GM12878 (cell line): Measurements from ENCODE around the gene ATP6V1G2. TPM values are rescaled to one million over a fixed set of nuclear protein-coding genes. Genes with fewer than 3 reads are reported as not detected.

Source experiments
- ATAC-seq: fragments of 200-7000 bp; cut with Tn5 transposase; 3 replicates; pipeline ENCODE4 v1.9.1; 2020; ENCODE audit warnings: mild to moderate bottlenecking, moderate library complexity
- BruUV-seq: library from RNA; stranded (reverse); fragments of 400-500 nt; replicated peaks from 2 replicates; lab custom pipeline; 2021; lab: Mats Ljungman, UMichigan
- CTCF ChIA-PET: fragments of 300-600 bp; sonication (Branson Sonifier 250); formaldehyde crosslinking; extraction: SDS; loops from one replicate; lab custom pipeline; 2021; ENCODE audit warnings: inconsistent platforms; lab: Yijun Ruan, JAX
- POLR2A ChIA-PET: fragments of 350-600 bp; formaldehyde crosslinking; extraction: SDS; loops from one replicate; lab custom pipeline; 2021; ENCODE audit warnings: inconsistent platforms; lab: Charles Lee
- RAD21 ChIA-PET: fragments of 300-600 bp; sonication (Branson Sonifier 250); formaldehyde crosslinking; loops from one replicate; lab custom pipeline; 2023; ENCODE audit warnings: antibody characterized with exemption; ENCODE audit not compliant: unreplicated experiment; lab: Charles Lee
- SMC1A ChIA-PET: fragments of 300-600 bp; sonication (Branson Sonifier 250); formaldehyde crosslinking; loops from one replicate; lab custom pipeline; 2023; ENCODE audit not compliant: unreplicated experiment, uncharacterized antibody; lab: Charles Lee
- DNase-seq: peaks from one replicate; pipeline ENCODE4 v3.0.0-alpha.2; 2011; ENCODE audit warnings: low read depth, low spot score
- FAIRE-seq: peaks from 3 replicates; lab custom pipeline; 2011; peaks lifted over from hg19 to GRCh38; lab: Jason Lieb, UNC
- H2AFZ ChIP-seq: 2 replicates; pipeline ENCODE4 v1.6.0; 2011; ENCODE audit warnings: low read depth, low read length, control low read depth; ENCODE audit not compliant: control insufficient read depth
- H3K27ac ChIP-seq: 2 replicates; pipeline ENCODE4 v1.5.1; 2011; ENCODE audit warnings: control low read depth; ENCODE audit not compliant: control insufficient read depth, insufficient read depth
- H3K27me3 ChIP-seq, 2 experiments: replicated peaks in 1 of 2; 2 replicates each; pipeline versions ENCODE4 v1.6.0 to v1.6.1; 2011; ENCODE audit warnings: low read length in 1 of 2; ENCODE audit not compliant: control insufficient read depth in 2 of 2, insufficient read depth in 2 of 2
- H3K36me3 ChIP-seq, 2 experiments: 2 replicates each; pipeline ENCODE4 v1.5.1; 2011; ENCODE audit warnings: low read length in 1 of 2; ENCODE audit not compliant: control insufficient read depth in 2 of 2, insufficient read depth in 2 of 2
- H3K4me1 ChIP-seq: 2 replicates; pipeline ENCODE4 v1.6.1; 2011; ENCODE audit warnings: mild to moderate bottlenecking, low read length, moderate library complexity, mixed read lengths; ENCODE audit not compliant: control insufficient read depth, insufficient read depth
- H3K4me2 ChIP-seq: 2 replicates; pipeline ENCODE4 v1.6.0; 2011; ENCODE audit warnings: control low read depth; ENCODE audit not compliant: control insufficient read depth, insufficient read depth
- H3K4me3 ChIP-seq: fragments of 200-600 bp; sonication (generic); 2 replicates; pipeline ENCODE4 v1.5.1; 2016
- H3K79me2 ChIP-seq: 2 replicates; pipeline ENCODE4 v1.6.0; 2011; ENCODE audit warnings: low read length; ENCODE audit not compliant: control insufficient read depth, insufficient read depth
- H3K9ac ChIP-seq: 2 replicates; pipeline ENCODE4 v1.8.0; 2011; ENCODE audit warnings: low read length, control low read depth, mixed read lengths; ENCODE audit not compliant: control insufficient read depth, insufficient read depth
- H3K9me3 ChIP-seq: replicated peaks from 3 replicates; pipeline ENCODE4 v1.5.1; 2011; ENCODE audit warnings: mild to moderate bottlenecking, low read length; ENCODE audit not compliant: control insufficient read depth, insufficient read depth
- H4K20me1 ChIP-seq: 2 replicates; pipeline ENCODE4 v1.6.0; 2011; ENCODE audit not compliant: control insufficient read depth, insufficient read depth
- BHLHE40 ChIP-seq, 2 experiments: fragments of 450-650 bp in 1 of 2; IDR thresholded peaks; 2 replicates each; pipeline ENCODE4 v1.6.1; 2011 to 2017; ENCODE audit warnings: low read depth in 2 of 2, borderline replicate concordance in 1 of 2, improper control_type of control experiment in 1 of 2, low read length in 1 of 2, mild to moderate bottlenecking in 1 of 2
- CBFB ChIP-seq: IDR thresholded peaks from 2 replicates; pipeline ENCODE4 v1.6.1; 2016; ENCODE audit warnings: antibody characterized with exemption, low read depth
- FOXK2 ChIP-seq: fragments of 450-650 bp; IDR thresholded peaks from 2 replicates; pipeline ENCODE4 v1.6.1; 2017; ENCODE audit warnings: mild to moderate bottlenecking, moderate library complexity
- HDAC2 ChIP-seq: fragments of 200-600 bp; sonication (generic); IDR thresholded peaks from 2 replicates; pipeline ENCODE4 v1.6.1; 2017
- JUND ChIP-seq: IDR thresholded peaks from 2 replicates; pipeline ENCODE4 v1.6.1; 2012; ENCODE audit warnings: low read depth, mild to moderate bottlenecking, low read length, improper control_type of control experiment, moderate library complexity
- KAT2A ChIP-seq: conservative IDR thresholded peaks from 2 replicates; pipeline ENCODE4 v1.6.1; 2011; ENCODE audit warnings: low read depth, low read length; ENCODE audit not compliant: control insufficient read depth
- NFYA ChIP-seq: IDR thresholded peaks from 2 replicates; pipeline ENCODE4 v1.6.1; 2011; ENCODE audit warnings: low read depth, mild to moderate bottlenecking, low read length, improper control_type of control experiment, borderline replicate concordance
- PAX5 ChIP-seq: IDR thresholded peaks from 2 replicates; pipeline ENCODE4 v1.6.1; 2011; ENCODE audit warnings: low read depth, low read length, borderline replicate concordance
- YBX1 ChIP-seq: fragments of 450-650 bp; IDR thresholded peaks from 2 replicates; pipeline ENCODE4 v1.6.1; 2016; ENCODE audit warnings: antibody characterized with exemption
- ZNF207 ChIP-seq: fragments of 450-650 bp; IDR thresholded peaks from 2 replicates; pipeline ENCODE4 v1.6.1; 2014; ENCODE audit warnings: antibody characterized with exemption, mild to moderate bottlenecking, borderline replicate concordance
- ZNF217 ChIP-seq: fragments of 450-650 bp; IDR thresholded peaks from 2 replicates; pipeline ENCODE4 v1.6.1; 2017; ENCODE audit warnings: antibody characterized with exemption, mild to moderate bottlenecking
- WGBS: methylation state at CpG from one replicate; pipeline ENCODE4 v1.1.6; 2016; ENCODE audit warnings: low lambda C conversion rate; ENCODE audit not compliant: insufficient replicate concordance, insufficient coverage; ENCODE audit errors: missing lambda C conversion rate; 5-methylcytosine and 5-hydroxymethylcytosine counted together
- in situ Hi-C: fragments of 300-500 bp; cut with MboI; formaldehyde crosslinking; loops from 9 replicates; pipeline ENCODE4 v1.14.3; 2018; ENCODE audit warnings: mixed read lengths
- intact Hi-C: fragments of 100-400 bp; cut with micrococcal nuclease; formaldehyde crosslinking; loops from one replicate; pipeline ENCODE4 v1.14.2; 2022; ENCODE audit not compliant: unreplicated experiment
- polyA plus RNA-seq, 11 experiments: library from polyadenylated mRNA; depleted of rRNA in 4 of 11; unstranded in 6 of 11; stranded (reverse) in 5 of 11; fragments of >200 nt; fragmentation: Nextera tagmentation in 4 of 11; fragmentation: Illumina TruSeq in 1 of 11; extraction: Ambion mirVana in 4 of 11; extraction: Trizol in 1 of 11; gene quantifications; 1 replicate in 1 of 11; 2 replicates in 10 of 11; pipeline versions ENCODE4 v1.2.1 to v1.2.3, GENCODE V29; 2011 to 2016; ENCODE audit warnings: inconsistent platforms in 2 of 11, missing spikeins in 2 of 11, low read depth in 1 of 11
- total RNA-seq, 4 experiments: library from RNA; depleted of rRNA in 3 of 4; stranded (reverse); fragments of >200 nt in 3 of 4; fragmentation: Illumina TruSeq in 1 of 4; extraction: Trizol in 1 of 4; gene quantifications; 2 replicates each; pipeline versions ENCODE4 v1.2.1 to v1.2.3, GENCODE V29; 2013 to 2021
- TF ChIP-seq, protein P1 (sequence below): fragments of 450-650 bp; IDR thresholded peaks from 2 replicates; pipeline ENCODE4 v1.6.1; 2017; ENCODE audit warnings: mild to moderate bottlenecking
- TF ChIP-seq, protein P2 (sequence below): fragments of 450-650 bp; IDR thresholded peaks from 2 replicates; pipeline ENCODE4 v1.6.1; 2017; ENCODE audit warnings: borderline replicate concordance
- TF ChIP-seq, protein P3 (sequence below): fragments of 450-650 bp; IDR thresholded peaks from 2 replicates; pipeline ENCODE4 v1.6.1; 2017; ENCODE audit warnings: mild to moderate bottlenecking, moderate library complexity

ATP6V1G2 gene
- total and polyA plus RNA-seq, 10 of the 15 experiments (the other 5 are each of a cell fraction or from before 2014, with no cell fraction given): 0.45 to 8.9 (median 2.8) TPM

DNA sequence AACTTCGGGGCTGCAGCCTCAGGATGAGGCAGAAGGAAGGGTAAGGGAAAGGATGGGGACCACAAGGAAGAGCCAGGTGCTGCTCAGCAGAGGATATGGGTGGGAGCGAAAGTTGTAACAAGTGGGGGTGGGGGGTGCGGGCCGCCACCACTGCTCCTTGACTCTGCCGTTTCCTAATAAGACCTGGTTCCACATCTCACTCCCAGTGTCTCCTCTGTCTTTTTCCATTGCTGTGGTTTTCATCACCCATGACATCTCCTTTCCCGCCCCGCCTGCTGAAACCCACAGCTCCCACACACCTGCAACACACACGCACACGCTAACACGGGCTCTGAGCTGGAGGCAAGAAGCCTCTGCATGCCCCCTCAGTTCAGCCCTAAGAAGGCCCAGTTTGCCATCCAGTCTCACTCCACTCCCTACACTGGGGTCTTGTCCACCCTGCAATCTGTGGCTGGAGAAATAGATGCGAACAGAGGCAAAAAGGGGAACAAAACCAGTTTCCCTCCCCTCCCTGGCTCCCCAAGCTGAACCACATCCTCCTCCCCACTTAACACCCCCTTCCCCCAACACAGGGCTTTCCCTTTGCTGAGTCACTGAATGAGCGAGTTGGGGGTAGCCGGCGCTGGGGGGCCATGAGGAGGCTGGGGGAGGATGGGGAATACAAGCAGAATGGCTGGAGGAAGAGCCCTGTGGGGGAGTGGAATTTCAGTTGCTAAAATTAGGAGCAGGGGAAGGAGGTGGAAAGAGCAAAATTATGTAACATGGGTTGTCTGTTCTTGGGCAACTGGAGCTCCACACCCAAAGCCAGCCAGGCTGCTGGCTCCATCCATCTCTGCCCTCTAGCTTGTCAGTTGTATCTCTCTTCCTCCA is 12.5 kb upstream of the ATP6V1G2 start:
- Histone ChIP-seq H3K9ac (peak overlapping the region; percentile 84), H3K79me2 (peaks cover 16% of the 10 kb centered on the region), H3K27ac (peak overlapping the region; percentile 99), H3K4me3 (peak overlapping the region; percentile 55), H3K9me3 (no peaks in the 10 kb centered on the region), H3K4me2 (peak overlapping the region; percentile 94), H4K20me1 (no peaks in the 10 kb centered on the region), H3K4me1 (peaks cover 76% of the 10 kb centered on the region), H3K36me3 (peaks cover 0 to 8% of the 10 kb centered on the region in 2 experiments; a peak in 2 of 4 replicates), H2AFZ (no peak overlapping the region), H3K27me3 (no peaks in the 10 kb centered on the region)
- DNase-seq: peak; percentile 87
- intact Hi-C loops: loop anchor here (2.0 kb wide), 1 partner anchor 22 kb away; no protein-coding TSS in a partner anchor
- under 1% methylated on average over 14 of the region's 14 CpGs for WGBS
- FAIRE-seq: peak; percentile 80
- peak; percentile 67 for ATAC-seq
- ChIA-PET RAD21 (interaction anchor here (0.6 to 15.9 kb wide), 5 partner anchors 10 to 37 kb away, joined by 4 to 620 read pairs (median 62); partner anchors contain the start of genes ATP6V1G2, DDX39B, LST1 and LTA), POLR2A (interaction anchor here (1.0 to 9.1 kb wide), 7 partner anchors 10 to 57 kb away, joined by 4 to 255 read pairs (median 8); partner anchors contain the start of genes DDX39B, LTB, NCR3 and TNF), CTCF (interaction anchor here (0.6 to 34.8 kb wide), 6 partner anchors 9 to 1286 kb away, joined by 3 to 2098 read pairs (median 12); partner anchors contain the start of genes LST1, LTA, LTB and MDC1), SMC1A (interaction anchor here (0.9 to 34.7 kb wide), 5 partner anchors 9 to 63 kb away, joined by 3 to 1989 read pairs (median 5); partner anchors contain the start of genes LST1, LTA, LTB and NCR3)
- BruUV-seq: TSS peak; percentile 94
- in situ Hi-C loops: loop anchor here (25.0 kb wide), 2 partner anchors 1053 to 1403 kb away; partner anchors contain the start of genes BRD2 and HLA-DMA
- TF ChIP-seq YBX1: no peak
- TF ChIP-seq JUND: peak; percentile 79; the same call in 1 of the 2 replicates
- TF ChIP-seq HDAC2: no peak
- no peak for TF ChIP-seq NFYA
- peak; percentile 87 for TF ChIP-seq PAX5
- TF ChIP-seq ZNF207: 0 out of 2 replicates have a peak, but pooled peaks have one; percentile 71
- TF ChIP-seq FOXK2: no peak
- TF ChIP-seq, protein P1, sequence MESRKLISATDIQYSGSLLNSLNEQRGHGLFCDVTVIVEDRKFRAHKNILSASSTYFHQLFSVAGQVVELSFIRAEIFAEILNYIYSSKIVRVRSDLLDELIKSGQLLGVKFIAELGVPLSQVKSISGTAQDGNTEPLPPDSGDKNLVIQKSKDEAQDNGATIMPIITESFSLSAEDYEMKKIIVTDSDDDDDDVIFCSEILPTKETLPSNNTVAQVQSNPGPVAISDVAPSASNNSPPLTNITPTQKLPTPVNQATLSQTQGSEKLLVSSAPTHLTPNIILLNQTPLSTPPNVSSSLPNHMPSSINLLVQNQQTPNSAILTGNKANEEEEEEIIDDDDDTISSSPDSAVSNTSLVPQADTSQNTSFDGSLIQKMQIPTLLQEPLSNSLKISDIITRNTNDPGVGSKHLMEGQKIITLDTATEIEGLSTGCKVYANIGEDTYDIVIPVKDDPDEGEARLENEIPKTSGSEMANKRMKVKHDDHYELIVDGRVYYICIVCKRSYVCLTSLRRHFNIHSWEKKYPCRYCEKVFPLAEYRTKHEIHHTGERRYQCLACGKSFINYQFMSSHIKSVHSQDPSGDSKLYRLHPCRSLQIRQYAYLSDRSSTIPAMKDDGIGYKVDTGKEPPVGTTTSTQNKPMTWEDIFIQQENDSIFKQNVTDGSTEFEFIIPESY: 0 out of 2 replicates have a peak, but pooled peaks have one; percentile 21
- no peak for TF ChIP-seq KAT2A
- TF ChIP-seq ZNF217: no peak; the same call in 1 of the 2 replicates
- TF ChIP-seq BHLHE40 (IDR thresholded peaks at IDR 0.05; ENCODE audit: borderline replicate concordance in 1 of 2, low read depth in 2 of 2, low read length in 1 of 2): peak; percentile 64 to 77
- TF ChIP-seq, protein P2, sequence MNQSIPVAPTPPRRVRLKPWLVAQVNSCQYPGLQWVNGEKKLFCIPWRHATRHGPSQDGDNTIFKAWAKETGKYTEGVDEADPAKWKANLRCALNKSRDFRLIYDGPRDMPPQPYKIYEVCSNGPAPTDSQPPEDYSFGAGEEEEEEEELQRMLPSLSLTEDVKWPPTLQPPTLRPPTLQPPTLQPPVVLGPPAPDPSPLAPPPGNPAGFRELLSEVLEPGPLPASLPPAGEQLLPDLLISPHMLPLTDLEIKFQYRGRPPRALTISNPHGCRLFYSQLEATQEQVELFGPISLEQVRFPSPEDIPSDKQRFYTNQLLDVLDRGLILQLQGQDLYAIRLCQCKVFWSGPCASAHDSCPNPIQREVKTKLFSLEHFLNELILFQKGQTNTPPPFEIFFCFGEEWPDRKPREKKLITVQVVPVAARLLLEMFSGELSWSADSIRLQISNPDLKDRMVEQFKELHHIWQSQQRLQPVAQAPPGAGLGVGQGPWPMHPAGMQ: no peak
- TF ChIP-seq, protein P3, sequence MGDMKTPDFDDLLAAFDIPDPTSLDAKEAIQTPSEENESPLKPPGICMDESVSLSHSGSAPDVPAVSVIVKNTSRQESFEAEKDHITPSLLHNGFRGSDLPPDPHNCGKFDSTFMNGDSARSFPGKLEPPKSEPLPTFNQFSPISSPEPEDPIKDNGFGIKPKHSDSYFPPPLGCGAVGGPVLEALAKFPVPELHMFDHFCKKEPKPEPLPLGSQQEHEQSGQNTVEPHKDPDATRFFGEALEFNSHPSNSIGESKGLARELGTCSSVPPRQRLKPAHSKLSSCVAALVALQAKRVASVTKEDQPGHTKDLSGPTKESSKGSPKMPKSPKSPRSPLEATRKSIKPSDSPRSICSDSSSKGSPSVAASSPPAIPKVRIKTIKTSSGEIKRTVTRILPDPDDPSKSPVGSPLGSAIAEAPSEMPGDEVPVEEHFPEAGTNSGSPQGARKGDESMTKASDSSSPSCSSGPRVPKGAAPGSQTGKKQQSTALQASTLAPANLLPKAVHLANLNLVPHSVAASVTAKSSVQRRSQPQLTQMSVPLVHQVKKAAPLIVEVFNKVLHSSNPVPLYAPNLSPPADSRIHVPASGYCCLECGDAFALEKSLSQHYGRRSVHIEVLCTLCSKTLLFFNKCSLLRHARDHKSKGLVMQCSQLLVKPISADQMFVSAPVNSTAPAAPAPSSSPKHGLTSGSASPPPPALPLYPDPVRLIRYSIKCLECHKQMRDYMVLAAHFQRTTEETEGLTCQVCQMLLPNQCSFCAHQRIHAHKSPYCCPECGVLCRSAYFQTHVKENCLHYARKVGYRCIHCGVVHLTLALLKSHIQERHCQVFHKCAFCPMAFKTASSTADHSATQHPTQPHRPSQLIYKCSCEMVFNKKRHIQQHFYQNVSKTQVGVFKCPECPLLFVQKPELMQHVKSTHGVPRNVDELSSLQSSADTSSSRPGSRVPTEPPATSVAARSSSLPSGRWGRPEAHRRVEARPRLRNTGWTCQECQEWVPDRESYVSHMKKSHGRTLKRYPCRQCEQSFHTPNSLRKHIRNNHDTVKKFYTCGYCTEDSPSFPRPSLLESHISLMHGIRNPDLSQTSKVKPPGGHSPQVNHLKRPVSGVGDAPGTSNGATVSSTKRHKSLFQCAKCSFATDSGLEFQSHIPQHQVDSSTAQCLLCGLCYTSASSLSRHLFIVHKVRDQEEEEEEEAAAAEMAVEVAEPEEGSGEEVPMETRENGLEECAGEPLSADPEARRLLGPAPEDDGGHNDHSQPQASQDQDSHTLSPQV: no peak
- peak; percentile 96 for TF ChIP-seq CBFB
